A549 treated with AZD2906 at 1 μM for 4 hours (cell line): ENCODE measurements around the gene HCCS. TPM values are rescaled to one million over a fixed set of nuclear protein-coding genes. Genes with fewer than 3 reads are reported as not detected.

Experiments used
- total RNA-seq: library from RNA; stranded (reverse); fragments of 200-300 nt; extraction: Qiagen RNA extraction; gene quantifications from 5 replicates; pipeline ENCODE4 v1.2.3, GENCODE V29; 2022

The HCCS gene
- total RNA-seq = 53.8 to 60.6 TPM (median 55.0 TPM) in 5 replicates

DNA sequence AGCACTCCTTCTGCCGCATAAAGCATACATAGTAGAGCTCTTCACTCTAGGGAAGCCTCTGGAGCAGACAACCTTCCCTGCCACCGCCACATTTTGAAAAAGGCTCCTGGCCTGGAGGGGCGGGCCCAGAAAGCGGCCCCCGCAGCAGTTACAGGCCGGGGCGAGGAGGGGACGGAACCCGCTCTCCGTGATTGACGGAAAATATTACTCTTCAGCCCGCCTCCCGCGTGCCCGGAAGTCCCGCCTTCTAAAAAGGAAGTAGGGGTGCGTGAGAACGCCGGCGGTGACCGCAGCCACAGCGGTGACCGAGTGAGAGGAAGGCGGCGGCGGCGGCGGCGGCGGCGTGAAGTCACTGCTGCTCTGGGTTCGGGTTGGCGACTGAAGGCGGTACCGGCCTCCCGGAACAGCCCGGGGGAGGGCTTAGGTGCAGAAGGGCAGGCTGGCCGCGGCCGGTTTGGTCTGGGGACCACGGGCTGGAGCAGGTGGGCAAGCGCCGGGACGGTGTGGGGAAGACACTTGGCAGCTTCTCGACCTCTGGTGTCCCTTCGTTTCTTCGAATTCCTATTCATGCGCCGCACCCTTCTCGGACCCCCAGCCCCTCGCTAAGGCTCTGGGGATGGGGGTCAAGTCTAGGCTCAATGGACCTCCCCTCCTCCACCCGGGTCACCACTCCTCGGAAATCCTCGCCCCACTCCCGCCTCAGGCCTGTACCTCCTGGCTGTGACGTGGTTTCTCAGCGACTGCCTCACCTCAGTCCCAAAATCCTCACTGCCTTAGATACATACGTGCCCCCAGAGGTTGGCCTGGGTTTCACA is at the start of gene HCCS:
HCCS (plus strand) TSS at position 296 of the 815 bp plus-strand sequence. CDS start 729 bp downstream, outside the sequence.

Other genes starting within 250 kb of the HCCS start
- gene AMELX, start 182.1 kb downstream of the HCCS start, total RNA-seq = not detected in 5 replicates